ENCODE results near the gene HDAC10. TPM values are rescaled to one million over a fixed set of nuclear protein-coding genes. Genes with fewer than 3 reads are reported as not detected.

Gene HDAC10
- total RNA-seq, 1 donor from 2014 or later, result 17.7 TPM

GRCh38 chr22:50236731-50237409 lies 14.2 kb downstream of the HDAC10 start:
- ATAC-seq, result no peak

GRCh38 chr22:50233223-50233622 lies 17.8 kb downstream of the HDAC10 start:
- ATAC-seq, result no peak

GRCh38 chr22:50232481-50233151 lies 18.4 kb downstream of the HDAC10 start:
- no peak for ATAC-seq

GRCh38 chr22:50229370-50229769 lies 21.7 kb downstream of the HDAC10 start:
- no peak for ATAC-seq

- ATAC-seq, result peak; percentile 13
Measured at GRCh38 chr22:50228366-50228765, 22.7 kb downstream of the HDAC10 start.

- peak; percentile 4 for ATAC-seq
Measured at GRCh38 chr22:50227579-50228215, 23.4 kb downstream of the HDAC10 start.

GRCh38 chr22:50226875-50227165 lies 24.2 kb downstream of the HDAC10 start:
- ATAC-seq, result no peak

- ATAC-seq, result peak; percentile 12
Measured at GRCh38 chr22:50226063-50226874, 24.8 kb downstream of the HDAC10 start.

GRCh38 chr22:50225200-50225969 lies 25.7 kb downstream of the HDAC10 start:
- no peak for ATAC-seq

- no peak for ATAC-seq
Measured at GRCh38 chr22:50224071-50224470, 27.0 kb downstream of the HDAC10 start.

GRCh38 chr22:50222508-50222907 lies 28.6 kb downstream of the HDAC10 start:
- ATAC-seq, result no peak

GRCh38 chr22:50221410-50222300 lies 29.4 kb downstream of the HDAC10 start:
- no peak for ATAC-seq

GRCh38 chr22:50220603-50221409 lies 30.3 kb downstream of the HDAC10 start:
- ATAC-seq, result no peak

GRCh38 chr22:50219800-50220602 lies 31.1 kb downstream of the HDAC10 start:
- ATAC-seq, result no peak

- ATAC-seq, result peak; percentile 77
Measured at GRCh38 chr22:50218996-50219727, 31.9 kb downstream of the HDAC10 start.

- peak; percentile 4 for ATAC-seq
Measured at GRCh38 chr22:50218153-50218995, 32.7 kb downstream of the HDAC10 start.

- no peak for ATAC-seq
Measured at GRCh38 chr22:50217543-50218152, 33.4 kb downstream of the HDAC10 start.
